Measurements from ENCODE around the gene SHD. TPM values are rescaled to one million over a fixed set of nuclear protein-coding genes. Genes with fewer than 3 reads are reported as not detected.
"Not testable (repeated sequence)": the region's sequence is repeated elsewhere in the genome, so short reads cannot be mapped to it uniquely, and the experiment has no call there.

Gene SHD
- total RNA-seq, 1 experiment from 2014 or later = not detected

DNA sequence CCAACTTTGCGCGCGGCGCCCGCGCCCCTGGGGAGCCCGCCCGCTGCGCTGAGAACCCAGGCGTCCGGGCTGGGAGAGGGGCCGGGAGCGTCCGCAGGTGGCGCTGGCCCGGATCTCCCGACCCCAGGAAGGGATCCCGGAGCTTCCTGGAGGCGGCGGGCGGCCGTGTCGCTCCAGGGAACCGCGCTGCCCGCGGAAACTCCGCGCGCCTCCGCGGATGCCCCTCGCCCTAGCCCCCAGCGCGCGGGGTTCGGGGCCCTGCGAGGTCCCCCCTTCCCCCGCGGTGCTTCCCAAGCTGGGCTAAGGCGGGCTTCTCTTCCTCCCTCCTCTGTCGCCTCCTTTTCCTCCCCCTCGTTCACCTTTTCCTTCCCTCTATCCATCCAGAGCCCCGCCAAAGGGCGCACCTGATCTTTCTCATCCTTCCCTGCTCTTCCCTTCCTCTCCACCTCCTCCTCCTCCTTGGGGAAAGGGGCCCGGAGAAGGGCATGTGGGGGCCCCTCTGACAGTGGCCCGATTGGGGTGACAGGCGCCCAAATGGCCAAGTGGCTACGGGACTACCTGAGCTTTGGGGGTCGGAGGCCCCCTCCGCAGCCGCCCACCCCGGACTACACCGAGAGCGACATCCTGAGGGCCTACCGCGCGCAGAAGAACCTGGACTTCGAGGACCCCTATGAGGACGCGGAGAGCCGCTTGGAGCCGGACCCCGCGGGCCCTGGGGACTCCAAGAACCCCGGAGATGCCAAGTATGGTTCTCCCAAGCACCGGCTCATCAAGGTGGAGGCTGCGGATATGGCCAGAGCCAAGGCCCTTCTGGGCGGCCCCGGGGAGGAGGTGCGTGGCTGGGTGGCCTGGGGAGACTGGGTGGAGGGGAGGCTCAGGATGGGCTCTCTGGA lies 710 bp downstream of the SHD start:
- H3K27ac ChIP-seq (ENCODE audit: low read depth, low read length, poor library complexity, severe bottlenecking) = no peak overlapping the region
- ChIA-PET POLR2A (ENCODE audit: low non-redundant PET) (no interaction called here), CTCF (no interaction called here)
- BruUV-seq (replicated peaks) = no TSS peak
- intact Hi-C loops (cut with micrococcal nuclease; ENCODE audit: unreplicated experiment) = no loop called here
- H3K4me1 ChIP-seq (ENCODE audit: insufficient read depth, low read length, poor library complexity, severe bottlenecking) = peaks cover 5% of the 10 kb centered on the region
- peak overlapping the region; percentile 42 for H3K4me3 ChIP-seq (ENCODE audit: low read depth, low read length, poor library complexity, severe bottlenecking)
- TF ChIP-seq, protein P1, sequence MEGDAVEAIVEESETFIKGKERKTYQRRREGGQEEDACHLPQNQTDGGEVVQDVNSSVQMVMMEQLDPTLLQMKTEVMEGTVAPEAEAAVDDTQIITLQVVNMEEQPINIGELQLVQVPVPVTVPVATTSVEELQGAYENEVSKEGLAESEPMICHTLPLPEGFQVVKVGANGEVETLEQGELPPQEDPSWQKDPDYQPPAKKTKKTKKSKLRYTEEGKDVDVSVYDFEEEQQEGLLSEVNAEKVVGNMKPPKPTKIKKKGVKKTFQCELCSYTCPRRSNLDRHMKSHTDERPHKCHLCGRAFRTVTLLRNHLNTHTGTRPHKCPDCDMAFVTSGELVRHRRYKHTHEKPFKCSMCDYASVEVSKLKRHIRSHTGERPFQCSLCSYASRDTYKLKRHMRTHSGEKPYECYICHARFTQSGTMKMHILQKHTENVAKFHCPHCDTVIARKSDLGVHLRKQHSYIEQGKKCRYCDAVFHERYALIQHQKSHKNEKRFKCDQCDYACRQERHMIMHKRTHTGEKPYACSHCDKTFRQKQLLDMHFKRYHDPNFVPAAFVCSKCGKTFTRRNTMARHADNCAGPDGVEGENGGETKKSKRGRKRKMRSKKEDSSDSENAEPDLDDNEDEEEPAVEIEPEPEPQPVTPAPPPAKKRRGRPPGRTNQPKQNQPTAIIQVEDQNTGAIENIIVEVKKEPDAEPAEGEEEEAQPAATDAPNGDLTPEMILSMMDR (conservative IDR thresholded peaks at IDR 0.05; ENCODE audit: low read depth, low read length) = no peak
- peak; percentile 53 for TF ChIP-seq EZH2 (IDR thresholded peaks at IDR 0.05; ENCODE audit: borderline replicate concordance, low read depth, low read length, poor library complexity, severe bottlenecking)
- no peak for DNase-seq (ENCODE audit: low spot score)
- no peaks in the 10 kb centered on the region for H3K9me3 ChIP-seq (ENCODE audit: low read depth, low read length, poor library complexity, severe bottlenecking)
- H3K36me3 ChIP-seq (ENCODE audit: insufficient read depth, low read length, poor library complexity, severe bottlenecking) = no peaks in the 10 kb centered on the region
- peaks cover 56% of the 10 kb centered on the region for H3K27me3 ChIP-seq (replicated peaks; ENCODE audit: insufficient read depth, low read depth, low read length, poor library complexity)

DNA sequence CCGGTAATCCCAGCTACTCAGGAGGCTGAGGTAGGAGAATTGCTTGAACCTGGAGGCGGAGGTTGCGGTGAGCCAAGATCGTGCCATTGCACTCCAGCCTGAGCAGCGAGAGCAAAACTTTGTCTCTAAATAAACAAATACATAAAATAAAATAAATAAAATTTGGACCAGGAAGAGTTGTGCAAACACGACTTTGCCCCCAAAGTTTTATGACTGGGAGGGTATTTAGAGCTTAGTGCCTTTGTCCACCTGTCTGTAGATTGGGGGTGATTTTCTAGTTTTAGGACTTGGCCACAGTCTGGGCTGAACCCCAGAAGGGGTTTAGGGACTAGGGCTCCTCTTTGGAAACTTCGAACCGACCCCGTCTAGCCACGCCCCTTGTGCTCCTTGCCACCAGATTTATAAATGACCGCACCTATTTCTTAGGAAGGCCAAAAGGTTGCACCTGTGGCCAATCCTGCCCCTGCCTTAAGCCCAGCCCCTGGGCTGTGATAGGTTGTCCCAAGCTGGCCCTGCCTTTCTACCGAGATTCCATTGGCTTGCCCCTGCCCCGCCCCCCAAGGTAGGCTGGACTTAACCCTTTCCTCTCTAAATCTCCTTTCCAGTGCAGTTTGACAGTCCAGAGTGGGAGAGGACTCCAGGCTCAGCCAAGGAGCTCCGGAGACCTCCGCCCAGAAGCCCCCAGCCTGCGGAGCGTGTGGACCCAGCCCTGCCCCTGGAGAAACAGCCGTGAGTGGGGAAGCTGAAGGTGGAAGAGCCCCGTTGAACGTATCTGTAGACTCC lies 5.3 kb downstream of the SHD start:
- no peak for TF ChIP-seq EZH2 (IDR thresholded peaks at IDR 0.05; ENCODE audit: borderline replicate concordance, low read depth, low read length, poor library complexity, severe bottlenecking)
- TF ChIP-seq, protein P1 (conservative IDR thresholded peaks at IDR 0.05; ENCODE audit: low read depth, low read length) = no peak
- ChIA-PET CTCF (interaction anchor here (0.6 kb wide), 1 partner anchor 9 kb away, joined by 4 read pairs; no protein-coding TSS in a partner anchor), POLR2A (ENCODE audit: low non-redundant PET) (no interaction called here)

DNA sequence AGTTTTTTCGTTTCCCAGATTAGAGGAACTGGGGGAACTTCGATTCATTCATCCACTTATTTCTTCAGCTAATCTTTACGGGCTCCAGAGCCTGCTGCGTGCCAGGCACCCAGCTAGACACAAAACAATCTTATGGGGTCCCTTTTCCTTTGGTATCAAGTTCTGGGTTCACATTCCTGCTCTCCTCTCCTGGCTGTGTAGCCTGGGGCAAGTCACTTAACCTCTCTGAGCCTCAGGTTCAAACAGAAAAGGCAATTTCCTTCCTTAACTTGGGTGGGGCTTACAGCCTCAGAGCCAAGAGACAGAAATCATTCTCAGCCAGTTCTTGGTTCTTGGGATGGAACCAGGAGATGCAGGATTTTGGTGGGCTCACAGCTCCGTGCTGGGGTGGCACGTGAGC lies 5.9 kb downstream of the SHD start:
- H3K4me1 ChIP-seq (ENCODE audit: insufficient read depth, low read length, poor library complexity, severe bottlenecking) = no peaks in the 10 kb centered on the region
- H3K9me3 ChIP-seq (ENCODE audit: low read depth, low read length, poor library complexity, severe bottlenecking) = no peaks in the 10 kb centered on the region
- H3K27ac ChIP-seq (ENCODE audit: low read depth, low read length, poor library complexity, severe bottlenecking) = no peak overlapping the region
- no TSS peak for BruUV-seq (replicated peaks)
- ChIA-PET POLR2A (ENCODE audit: low non-redundant PET) (interaction anchor here (0.7 kb wide), 1 partner anchor 708 kb away, joined by 4 read pairs; no protein-coding TSS in a partner anchor), CTCF (no interaction called here)
- intact Hi-C loops (cut with micrococcal nuclease; ENCODE audit: unreplicated experiment) = no loop called here
- no peak overlapping the region for H3K4me3 ChIP-seq (ENCODE audit: low read depth, low read length, poor library complexity, severe bottlenecking)
- DNase-seq (ENCODE audit: low spot score) = no peak
- TF ChIP-seq, protein P1 (conservative IDR thresholded peaks at IDR 0.05; ENCODE audit: low read depth, low read length) = no peak
- no peak for TF ChIP-seq EZH2 (IDR thresholded peaks at IDR 0.05; ENCODE audit: borderline replicate concordance, low read depth, low read length, poor library complexity, severe bottlenecking)
- H3K27me3 ChIP-seq (replicated peaks; ENCODE audit: insufficient read depth, low read depth, low read length, poor library complexity) = peaks cover 42% of the 10 kb centered on the region
- H3K36me3 ChIP-seq (ENCODE audit: insufficient read depth, low read length, poor library complexity, severe bottlenecking) = no peaks in the 10 kb centered on the region

More for the DNA sequence above, 5.3 kb downstream of the SHD start:
- peak; percentile 60 for DNase-seq (ENCODE audit: low spot score)
- H3K4me3 ChIP-seq (ENCODE audit: low read depth, low read length, poor library complexity, severe bottlenecking) = no peak overlapping the region
- peaks cover 48% of the 10 kb centered on the region for H3K27me3 ChIP-seq (replicated peaks; ENCODE audit: insufficient read depth, low read depth, low read length, poor library complexity)
- H3K9me3 ChIP-seq (ENCODE audit: low read depth, low read length, poor library complexity, severe bottlenecking) = no peaks in the 10 kb centered on the region
- H3K27ac ChIP-seq (ENCODE audit: low read depth, low read length, poor library complexity, severe bottlenecking) = no peak overlapping the region
- peaks cover 5% of the 10 kb centered on the region for H3K4me1 ChIP-seq (ENCODE audit: insufficient read depth, low read length, poor library complexity, severe bottlenecking)
- intact Hi-C loops (cut with micrococcal nuclease; ENCODE audit: unreplicated experiment) = no loop called here
- no TSS peak for BruUV-seq (replicated peaks)
- no peaks in the 10 kb centered on the region for H3K36me3 ChIP-seq (ENCODE audit: insufficient read depth, low read length, poor library complexity, severe bottlenecking)

DNA sequence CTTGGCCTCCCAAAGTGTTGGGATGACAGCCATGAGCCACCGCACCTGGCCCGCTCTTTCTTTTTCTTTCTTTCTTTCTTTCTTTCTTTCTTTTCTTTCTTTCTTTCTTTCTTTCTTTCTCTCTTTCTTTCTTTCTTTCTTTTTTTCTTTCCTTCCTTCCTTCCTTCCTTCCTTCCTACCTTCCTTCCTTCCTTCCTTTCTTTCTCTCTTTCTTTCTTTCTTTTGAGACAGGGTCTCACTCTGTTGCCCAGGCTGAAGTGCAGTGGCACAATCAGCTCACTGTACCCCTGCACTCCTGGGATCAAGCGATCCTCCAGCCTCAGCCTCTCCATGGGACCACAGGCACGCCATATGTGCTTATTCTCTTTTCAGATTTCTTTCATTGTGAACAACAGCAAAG lies 7.1 kb downstream of the SHD start:
- not testable (repeated sequence) for BruUV-seq (replicated peaks)

More for the DNA sequence above, 7.1 kb downstream of the SHD start:
- POLR2A ChIA-PET (ENCODE audit: low non-redundant PET); H3K4me3 ChIP-seq (ENCODE audit: low read depth, low read length, poor library complexity, severe bottlenecking); DNase-seq (ENCODE audit: low spot score); H3K4me1 ChIP-seq (ENCODE audit: insufficient read depth, low read length, poor library complexity, severe bottlenecking); H3K9me3 ChIP-seq (ENCODE audit: low read depth, low read length, poor library complexity, severe bottlenecking); H3K36me3 ChIP-seq (ENCODE audit: insufficient read depth, low read length, poor library complexity, severe bottlenecking); H3K27ac ChIP-seq (ENCODE audit: low read depth, low read length, poor library complexity, severe bottlenecking); intact Hi-C loops (cut with micrococcal nuclease; ENCODE audit: unreplicated experiment): not testable (repeated sequence)
- CTCF ChIA-PET = interaction anchor here (0.6 kb wide), 1 partner anchor 315 kb away, joined by 3 read pairs; no protein-coding TSS in a partner anchor
- H3K27me3 ChIP-seq (replicated peaks; ENCODE audit: insufficient read depth, low read depth, low read length, poor library complexity) = peaks cover 30% of the 10 kb centered on the region
